Measurements from ENCODE around the gene ZNF488.

GRCh38 chr10:47374611-47375536 is 9.2 kb downstream of the ZNF488 start:
- no peak for TF ChIP-seq MAFK (IDR thresholded peaks at IDR 0.05; ENCODE audit: partially characterized antibody)
- no peak for TF ChIP-seq ESRRA (IDR thresholded peaks at IDR 0.05; ENCODE audit: borderline replicate concordance, low read length)
- TF ChIP-seq CTCF (IDR thresholded peaks at IDR 0.05): no peak
- TF ChIP-seq KDM1A (IDR thresholded peaks at IDR 0.05; ENCODE audit: low read depth): no peak
- TF ChIP-seq RAD21 (conservative IDR thresholded peaks at IDR 0.05 in 1 of 2, IDR thresholded peaks at IDR 0.05 in 1 of 2): no peak
- no peak for TF ChIP-seq POLR2A (IDR thresholded peaks at IDR 0.05; ENCODE audit: low read length)
- no peak for TF ChIP-seq SMC3 (IDR thresholded peaks at IDR 0.05)
- no peak for TF ChIP-seq HOXA7 (CRISPR knock-in tag; IDR thresholded peaks at IDR 0.05)
- TF ChIP-seq CBX2 (IDR thresholded peaks at IDR 0.05; ENCODE audit: borderline replicate concordance, low read depth): no peak

Measured in A549 (cell line).